ENCODE measurements around the gene PRKG1.

DNA sequence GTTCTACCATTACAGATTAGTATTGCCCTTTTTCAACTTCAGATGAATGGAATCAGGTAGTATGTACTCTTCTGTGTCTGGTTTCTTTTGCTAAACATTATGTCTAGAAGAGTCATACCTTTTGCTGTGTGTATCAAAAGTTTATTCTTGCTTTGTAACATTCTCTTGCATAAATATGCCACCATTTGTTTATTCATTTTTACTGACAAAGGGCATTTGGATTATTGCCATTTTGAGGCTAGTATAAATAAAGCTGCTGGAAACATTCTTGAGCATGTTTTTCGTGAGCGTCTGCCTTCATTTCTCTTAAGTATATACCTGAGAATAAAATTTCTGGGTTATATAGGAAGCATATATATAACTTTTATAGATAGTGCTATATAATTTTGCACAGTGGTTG, 746.8 kb downstream of the PRKG1 start:
- TF ChIP-seq, protein P1, sequence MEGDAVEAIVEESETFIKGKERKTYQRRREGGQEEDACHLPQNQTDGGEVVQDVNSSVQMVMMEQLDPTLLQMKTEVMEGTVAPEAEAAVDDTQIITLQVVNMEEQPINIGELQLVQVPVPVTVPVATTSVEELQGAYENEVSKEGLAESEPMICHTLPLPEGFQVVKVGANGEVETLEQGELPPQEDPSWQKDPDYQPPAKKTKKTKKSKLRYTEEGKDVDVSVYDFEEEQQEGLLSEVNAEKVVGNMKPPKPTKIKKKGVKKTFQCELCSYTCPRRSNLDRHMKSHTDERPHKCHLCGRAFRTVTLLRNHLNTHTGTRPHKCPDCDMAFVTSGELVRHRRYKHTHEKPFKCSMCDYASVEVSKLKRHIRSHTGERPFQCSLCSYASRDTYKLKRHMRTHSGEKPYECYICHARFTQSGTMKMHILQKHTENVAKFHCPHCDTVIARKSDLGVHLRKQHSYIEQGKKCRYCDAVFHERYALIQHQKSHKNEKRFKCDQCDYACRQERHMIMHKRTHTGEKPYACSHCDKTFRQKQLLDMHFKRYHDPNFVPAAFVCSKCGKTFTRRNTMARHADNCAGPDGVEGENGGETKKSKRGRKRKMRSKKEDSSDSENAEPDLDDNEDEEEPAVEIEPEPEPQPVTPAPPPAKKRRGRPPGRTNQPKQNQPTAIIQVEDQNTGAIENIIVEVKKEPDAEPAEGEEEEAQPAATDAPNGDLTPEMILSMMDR (conservative IDR thresholded peaks at IDR 0.05; ENCODE audit: low read depth in 2 of 2): no peak
- TF ChIP-seq POLR2AphosphoS5 (IDR thresholded peaks at IDR 0.05; ENCODE audit: low read depth) (no peak), CREB1 (CRISPR knock-in tag; IDR thresholded peaks at IDR 0.05; ENCODE audit: low read depth) (no peak), EZH2phosphoT487 (IDR thresholded peaks at IDR 0.05; ENCODE audit: unreplicated experiment) (no peak), EZH2 (IDR thresholded peaks at IDR 0.05; ENCODE audit: low read depth, unreplicated experiment) (no peak), ZNF114 (CRISPR knock-in tag; IDR thresholded peaks at IDR 0.05) (no peak), STAT1 (IDR thresholded peaks at IDR 0.05; ENCODE audit: unreplicated experiment) (no peak), JUNB (IDR thresholded peaks at IDR 0.05; ENCODE audit: unreplicated experiment) (no peak)
- TF ChIP-seq, protein P2, sequence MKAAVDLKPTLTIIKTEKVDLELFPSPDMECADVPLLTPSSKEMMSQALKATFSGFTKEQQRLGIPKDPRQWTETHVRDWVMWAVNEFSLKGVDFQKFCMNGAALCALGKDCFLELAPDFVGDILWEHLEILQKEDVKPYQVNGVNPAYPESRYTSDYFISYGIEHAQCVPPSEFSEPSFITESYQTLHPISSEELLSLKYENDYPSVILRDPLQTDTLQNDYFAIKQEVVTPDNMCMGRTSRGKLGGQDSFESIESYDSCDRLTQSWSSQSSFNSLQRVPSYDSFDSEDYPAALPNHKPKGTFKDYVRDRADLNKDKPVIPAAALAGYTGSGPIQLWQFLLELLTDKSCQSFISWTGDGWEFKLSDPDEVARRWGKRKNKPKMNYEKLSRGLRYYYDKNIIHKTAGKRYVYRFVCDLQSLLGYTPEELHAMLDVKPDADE (IDR thresholded peaks at IDR 0.05): no peak
- TF ChIP-seq, protein P3, sequence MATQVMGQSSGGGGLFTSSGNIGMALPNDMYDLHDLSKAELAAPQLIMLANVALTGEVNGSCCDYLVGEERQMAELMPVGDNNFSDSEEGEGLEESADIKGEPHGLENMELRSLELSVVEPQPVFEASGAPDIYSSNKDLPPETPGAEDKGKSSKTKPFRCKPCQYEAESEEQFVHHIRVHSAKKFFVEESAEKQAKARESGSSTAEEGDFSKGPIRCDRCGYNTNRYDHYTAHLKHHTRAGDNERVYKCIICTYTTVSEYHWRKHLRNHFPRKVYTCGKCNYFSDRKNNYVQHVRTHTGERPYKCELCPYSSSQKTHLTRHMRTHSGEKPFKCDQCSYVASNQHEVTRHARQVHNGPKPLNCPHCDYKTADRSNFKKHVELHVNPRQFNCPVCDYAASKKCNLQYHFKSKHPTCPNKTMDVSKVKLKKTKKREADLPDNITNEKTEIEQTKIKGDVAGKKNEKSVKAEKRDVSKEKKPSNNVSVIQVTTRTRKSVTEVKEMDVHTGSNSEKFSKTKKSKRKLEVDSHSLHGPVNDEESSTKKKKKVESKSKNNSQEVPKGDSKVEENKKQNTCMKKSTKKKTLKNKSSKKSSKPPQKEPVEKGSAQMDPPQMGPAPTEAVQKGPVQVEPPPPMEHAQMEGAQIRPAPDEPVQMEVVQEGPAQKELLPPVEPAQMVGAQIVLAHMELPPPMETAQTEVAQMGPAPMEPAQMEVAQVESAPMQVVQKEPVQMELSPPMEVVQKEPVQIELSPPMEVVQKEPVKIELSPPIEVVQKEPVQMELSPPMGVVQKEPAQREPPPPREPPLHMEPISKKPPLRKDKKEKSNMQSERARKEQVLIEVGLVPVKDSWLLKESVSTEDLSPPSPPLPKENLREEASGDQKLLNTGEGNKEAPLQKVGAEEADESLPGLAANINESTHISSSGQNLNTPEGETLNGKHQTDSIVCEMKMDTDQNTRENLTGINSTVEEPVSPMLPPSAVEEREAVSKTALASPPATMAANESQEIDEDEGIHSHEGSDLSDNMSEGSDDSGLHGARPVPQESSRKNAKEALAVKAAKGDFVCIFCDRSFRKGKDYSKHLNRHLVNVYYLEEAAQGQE (IDR thresholded peaks at IDR 0.05; ENCODE audit: unreplicated experiment): no peak

Measured in GM23338 (cell line).